Uterus (tissue), 2 donors: ENCODE measurements around the gene LYPD3.

Experiments used
- CTCF ChIP-seq, 4 experiments: fragments of 200-600 bp in 2 of 4; fragments of 450-650 bp in 2 of 4; sonication (generic) in 2 of 4; IDR thresholded peaks; one replicate each; pipeline ENCODE4 v1.5.1; 2016 to 2019; ENCODE audit warnings: antibody characterized with exemption in 4 of 4, mild to moderate bottlenecking in 2 of 4, moderate library complexity in 1 of 4
- POLR2A ChIP-seq, 2 donors: fragments of 450-650 bp; IDR thresholded peaks; one replicate each; pipeline ENCODE4 v1.6.1; 2016; ENCODE audit warnings: antibody characterized with exemption in 2 of 2, mild to moderate bottlenecking in 1 of 2, moderate library complexity in 1 of 2

GRCh38 chr19:43507880-43508279 lies 42.5 kb upstream of the LYPD3 start:
- TF ChIP-seq CTCF (IDR thresholded peaks at IDR 0.05) (no peak), POLR2A (IDR thresholded peaks at IDR 0.05) (no peak)
